SU-DHL-6 (cell line): Measurements from ENCODE around the gene CMTM6.

Source experiments
- CTCF ChIP-seq: fragments of 200-600 bp; sonication (generic); IDR thresholded peaks from one replicate; pipeline ENCODE4 v1.5.1; 2017; ENCODE audit warnings: antibody characterized with exemption, mild to moderate bottlenecking, low read length, moderate library complexity; ENCODE audit not compliant: insufficient read depth, poor library complexity, severe bottlenecking
- EZH2phosphoT487 ChIP-seq: fragments of 200-600 bp; sonication (generic), shearing (Covaris generic); conservative IDR thresholded peaks from 2 replicates; pipeline ENCODE4 v1.6.1; 2018; ENCODE audit warnings: mild to moderate bottlenecking, antibody characterized with exemption, low read length, moderate library complexity, mixed read lengths

GRCh38 chr3:32474201-32474600 is 28.5 kb downstream of the CMTM6 start:
- TF ChIP-seq CTCF = no peak
- no peak for TF ChIP-seq EZH2phosphoT487
